DND-41 (cell line): ENCODE data around the gene VTI1A.

Experiments used
- ATAC-seq: fragments of 200-7000 bp; cut with Tn5 transposase; 3 replicates; pipeline ENCODE4 v1.9.1; 2021; ENCODE audit warnings: low read depth; ENCODE audit not compliant: insufficient read depth
- DNase-seq: peaks from one replicate; pipeline ENCODE4 v3.0.0-alpha.2; 2020
- H2AFZ ChIP-seq: 2 replicates; pipeline ENCODE4 v1.6.0; 2012; ENCODE audit warnings: low read depth, low read length
- H3K27ac ChIP-seq: 2 replicates; pipeline ENCODE4 v1.5.1; 2012; ENCODE audit warnings: low read length, inconsistent platforms
- H3K27me3 ChIP-seq: fragments of 200-600 bp; sonication (generic); 2 replicates; pipeline ENCODE4 v1.6.0; 2012; ENCODE audit warnings: low read length, mild to moderate bottlenecking, inconsistent platforms; ENCODE audit not compliant: insufficient read depth, poor library complexity
- H3K36me3 ChIP-seq: 2 replicates; pipeline ENCODE4 v1.5.1; 2012; ENCODE audit warnings: low read length, inconsistent platforms; ENCODE audit not compliant: insufficient read depth
- H3K4me1 ChIP-seq: 2 replicates; pipeline ENCODE4 v1.5.1; 2012; ENCODE audit warnings: mild to moderate bottlenecking, low read length; ENCODE audit not compliant: insufficient read depth
- H3K4me2 ChIP-seq: 2 replicates; pipeline ENCODE4 v1.6.0; 2012; ENCODE audit warnings: mild to moderate bottlenecking, moderate library complexity, low read length, inconsistent platforms; ENCODE audit not compliant: insufficient read depth
- H3K4me3 ChIP-seq, 2 experiments: fragments of 200-600 bp in 1 of 2; shearing (Covaris generic) in 1 of 2; 2 replicates each; pipeline ENCODE4 v1.5.1; 2012 to 2016; ENCODE audit warnings: inconsistent platforms in 2 of 2, low read length in 2 of 2, mild to moderate bottlenecking in 2 of 2, low read depth in 1 of 2, moderate library complexity in 1 of 2
- H3K79me2 ChIP-seq: 2 replicates; pipeline ENCODE4 v1.6.0; 2012; ENCODE audit warnings: low read length, inconsistent platforms; ENCODE audit not compliant: insufficient read depth
- H3K9ac ChIP-seq: 2 replicates; pipeline ENCODE4 v1.6.0; 2012; ENCODE audit warnings: low read depth, mild to moderate bottlenecking, inconsistent platforms, low read length, moderate library complexity
- H3K9me3 ChIP-seq: 2 replicates; pipeline ENCODE4 v1.5.1; 2012; ENCODE audit warnings: low read length, moderate library complexity, mild to moderate bottlenecking, inconsistent platforms; ENCODE audit not compliant: insufficient read depth, severe bottlenecking
- H4K20me1 ChIP-seq: 2 replicates; pipeline ENCODE4 v1.6.0; 2012; ENCODE audit warnings: low read length; ENCODE audit not compliant: insufficient read depth
- CTCF ChIP-seq: IDR thresholded peaks from 2 replicates; pipeline ENCODE4 v1.5.1; 2012; ENCODE audit warnings: borderline replicate concordance, low read length, moderate library complexity, mild to moderate bottlenecking; ENCODE audit not compliant: poor library complexity, severe bottlenecking; ENCODE audit errors: extremely low read depth
- EZH2 ChIP-seq: IDR thresholded peaks from 3 replicates; pipeline ENCODE4 v1.6.1; 2012; ENCODE audit warnings: borderline replicate concordance, low read depth, mild to moderate bottlenecking, moderate library complexity, low read length, inconsistent platforms; ENCODE audit not compliant: severe bottlenecking

Gene VTI1A

GRCh38 chr10:112751651-112752050 is 304.6 kb downstream of the VTI1A start:
- no peaks in the 10 kb centered on the region for H3K36me3 ChIP-seq
- no peak overlapping the region for H3K4me3 ChIP-seq
- ATAC-seq (no peak), DNase-seq (no peak)
- no peaks in the 10 kb centered on the region for H3K79me2 ChIP-seq
- H2AFZ ChIP-seq: no peak overlapping the region
- TF ChIP-seq CTCF (no peak), EZH2 (no peak)
- no peak overlapping the region for H3K9ac ChIP-seq
- H4K20me1 ChIP-seq: no peaks in the 10 kb centered on the region
- H3K4me1 ChIP-seq: no peaks in the 10 kb centered on the region
- H3K27me3 ChIP-seq: no peaks in the 10 kb centered on the region
- H3K9me3 ChIP-seq: no peaks in the 10 kb centered on the region
- no peak overlapping the region for H3K4me2 ChIP-seq
- H3K27ac ChIP-seq: no peak overlapping the region

- no peaks in the 10 kb centered on the region for H3K36me3 ChIP-seq
- DNase-seq (no peak), ATAC-seq (no peak)
- no peak overlapping the region for H2AFZ ChIP-seq
- H3K27me3 ChIP-seq: no peaks in the 10 kb centered on the region
- H3K4me2 ChIP-seq: no peak overlapping the region
- H3K27ac ChIP-seq: no peak overlapping the region
- TF ChIP-seq CTCF (no peak), EZH2 (no peak)
- H3K79me2 ChIP-seq: no peaks in the 10 kb centered on the region
- H3K9ac ChIP-seq: no peak overlapping the region
- H3K4me1 ChIP-seq: no peaks in the 10 kb centered on the region
- H3K9me3 ChIP-seq: no peaks in the 10 kb centered on the region
- no peak overlapping the region for H3K4me3 ChIP-seq
- H4K20me1 ChIP-seq: no peaks in the 10 kb centered on the region
These were observed 305.3 kb downstream of the VTI1A start for GRCh38 chr10:112752288-112752687.

GRCh38 chr10:112753961-112754411 is 307.0 kb downstream of the VTI1A start:
- Histone ChIP-seq H3K27me3 (no peaks in the 10 kb centered on the region), H3K4me1 (no peaks in the 10 kb centered on the region), H2AFZ (no peak overlapping the region), H3K4me3 (no peak overlapping the region), H3K4me2 (no peak overlapping the region), H3K27ac (no peak overlapping the region), H4K20me1 (no peaks in the 10 kb centered on the region), H3K79me2 (no peaks in the 10 kb centered on the region), H3K9me3 (no peaks in the 10 kb centered on the region), H3K36me3 (no peaks in the 10 kb centered on the region), H3K9ac (no peak overlapping the region)
- DNase-seq (no peak), ATAC-seq (no peak)
- TF ChIP-seq EZH2 (no peak), CTCF (no peak)
